GM18873 (cell line): ENCODE measurements around the gene TMPRSS6.

Experiments
- ATAC-seq: cut with Tn5 transposase; IDR thresholded peaks from one replicate; pipeline ENCODE4 v1.9.1; 2021; ENCODE audit warnings: mild to moderate bottlenecking, moderate library complexity, moderate number of reproducible peaks; ENCODE audit not compliant: unreplicated experiment, low FRiP score

Gene TMPRSS6

DNA sequence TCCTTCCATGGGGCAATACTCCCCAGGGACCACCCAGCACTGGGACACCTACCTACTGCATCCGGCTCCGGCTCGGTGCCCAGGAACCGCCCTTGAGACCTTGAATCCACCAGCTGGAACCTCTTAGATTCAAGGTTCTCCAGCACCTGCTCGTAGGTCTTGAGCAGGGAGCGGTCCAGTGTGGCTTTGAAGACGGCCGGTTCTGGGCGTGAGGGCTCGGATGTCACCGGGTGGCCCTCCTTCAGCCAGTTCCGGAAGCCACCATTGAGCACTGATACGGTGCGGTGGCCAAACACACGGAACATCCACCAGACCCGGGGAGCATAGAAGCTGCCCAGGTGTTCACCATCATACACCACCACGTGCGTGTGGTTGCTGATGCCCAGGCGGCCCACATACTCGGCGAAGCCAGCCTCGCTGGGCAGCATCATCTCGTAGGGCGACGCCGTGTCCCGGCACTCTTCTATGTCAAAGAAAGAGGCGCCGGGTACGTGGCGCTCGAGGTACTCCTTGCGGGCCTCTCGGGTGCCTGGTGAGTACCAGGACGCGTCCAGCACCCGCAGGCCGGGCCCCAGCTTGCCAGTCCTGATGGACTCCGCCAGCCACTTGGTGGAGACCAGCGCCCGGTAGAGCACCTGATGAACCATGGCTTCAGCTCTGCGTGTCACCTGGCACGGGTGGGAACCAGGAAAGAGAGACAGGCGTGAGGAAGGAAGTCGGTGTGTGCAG lies 91.3 kb downstream of the TMPRSS6 start:
- no peak for ATAC-seq

DNA sequence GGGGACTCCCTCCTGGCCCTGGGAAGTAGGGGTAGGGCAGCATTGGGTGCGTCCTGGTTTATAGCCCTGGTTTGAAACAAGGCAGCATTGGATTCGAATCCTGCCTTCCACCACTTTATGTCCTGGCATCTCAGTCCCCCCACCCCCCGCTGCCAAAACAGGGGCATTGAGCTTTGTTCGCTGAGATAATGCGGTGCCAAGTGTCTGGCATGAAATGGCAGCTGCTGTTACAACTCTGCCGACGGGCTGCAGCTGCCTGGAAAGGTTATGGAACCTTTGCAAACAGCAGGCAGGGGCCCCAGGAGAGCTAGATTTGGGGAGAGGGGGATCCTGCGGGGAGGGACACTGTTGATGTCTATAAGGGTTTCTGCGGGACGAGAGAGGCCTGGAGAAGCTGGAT lies 92.2 kb downstream of the TMPRSS6 start:
- no peak for ATAC-seq

DNA sequence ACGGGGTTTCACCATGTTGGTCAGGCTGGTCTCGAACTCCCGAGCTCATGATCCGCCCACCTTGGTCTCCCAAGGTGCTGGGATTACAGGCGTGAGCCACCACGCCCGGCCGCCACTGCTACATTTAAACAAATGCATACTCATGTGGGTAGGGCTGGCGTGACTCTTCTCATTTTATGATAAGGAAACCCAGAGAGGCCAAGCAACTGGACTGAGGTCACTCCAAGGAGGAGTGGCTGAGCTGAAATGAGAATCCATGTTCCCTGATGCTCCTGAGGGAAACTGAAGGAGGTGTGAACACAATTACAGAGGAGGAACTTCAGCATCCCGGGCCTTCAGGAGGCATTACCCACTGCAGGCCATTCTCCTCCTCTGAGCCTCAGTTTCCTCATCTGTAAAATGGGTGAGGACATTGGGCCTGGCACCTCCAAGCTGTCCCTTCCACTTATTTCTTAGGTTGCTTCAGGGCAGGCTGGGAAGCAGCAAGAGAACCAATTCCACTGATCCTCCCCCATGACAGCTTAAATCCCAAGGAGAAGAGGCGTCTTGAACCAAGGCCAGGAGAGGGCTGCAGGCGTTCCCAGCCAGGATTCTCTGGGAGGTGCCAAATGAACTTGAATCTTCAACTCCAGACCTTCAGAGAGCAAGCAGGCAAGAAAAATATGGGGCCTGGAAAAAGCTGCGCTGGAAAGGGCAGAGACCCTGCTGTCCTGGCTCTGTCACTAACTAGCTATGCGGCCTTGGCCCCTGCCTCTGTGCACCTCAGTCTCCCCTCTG lies 93.2 kb downstream of the TMPRSS6 start:
- ATAC-seq: no peak

DNA sequence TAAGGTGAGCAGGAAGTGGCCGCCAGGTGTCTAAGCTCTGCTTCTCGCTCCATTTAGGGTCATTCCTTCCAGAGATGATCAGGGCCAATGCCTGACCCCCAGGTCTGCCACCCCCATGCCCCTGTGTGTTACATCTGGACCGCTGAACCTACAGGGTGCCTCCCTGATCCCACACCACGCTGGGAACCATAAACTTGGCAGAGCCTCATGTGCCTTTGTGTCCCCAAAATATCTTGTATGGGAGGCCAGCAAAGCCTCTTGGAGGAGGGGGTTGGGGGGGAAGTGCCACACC lies 94.0 kb downstream of the TMPRSS6 start:
- no peak for ATAC-seq
